T-cell (primary cell): Measurements from ENCODE around the gene NEURL1B. TPM values are rescaled to one million over a fixed set of nuclear protein-coding genes. Genes with fewer than 3 reads are reported as not detected.
"Not testable (repeated sequence)": the region's sequence is repeated elsewhere in the genome, so short reads cannot be mapped to it uniquely, and the experiment has no call there.

Source experiments
- ATAC-seq, 4 experiments: fragments of 200-7000 bp in 3 of 4; fragments of 150-1000 bp in 1 of 4; cut with Tn5 transposase; replicated peaks in 1 of 4; 1 replicate in 3 of 4; 2 replicates in 1 of 4; pipeline ENCODE4 v1.10.0; 2021; ENCODE audit warnings: moderate library complexity in 3 of 4, mild to moderate bottlenecking in 2 of 4, moderate number of reproducible peaks in 1 of 4
- CTCF ChIA-PET, 2 donors: fragments of 300-600 bp; sonication (Branson Sonifier 250); formaldehyde crosslinking; loops; one replicate each; lab custom pipeline; 2022; ENCODE audit warnings: antibody characterized with exemption in 2 of 2; lab: Charles Lee
- POLR2A ChIA-PET, 2 donors: fragments of 300-600 bp; sonication (Branson Sonifier 250); formaldehyde crosslinking; loops; one replicate each; lab custom pipeline; 2022; ENCODE audit warnings: antibody characterized with exemption in 2 of 2; lab: Charles Lee
- DNase-seq, 35 experiments: peaks; one replicate each; pipeline versions ENCODE4 v3.0.0 to v3.0.0-alpha.2; 2013 to 2023
- H3K27ac ChIP-seq: one replicate; pipeline ENCODE4 v1.5.1; 2013; ENCODE audit warnings: low read length
- H3K27me3 ChIP-seq, 2 experiments: replicated peaks in 1 of 2; 1 replicate in 1 of 2; 2 replicates in 1 of 2; pipeline versions ENCODE4 v1.6.1 to v1.7.0; 2013; ENCODE audit warnings: low read length in 1 of 2, mixed read lengths in 1 of 2; ENCODE audit not compliant: control insufficient read depth in 2 of 2, insufficient read depth in 2 of 2; ENCODE audit errors: extremely low read depth in 1 of 2
- H3K36me3 ChIP-seq, 2 donors: 1 replicate in 1 of 2; 2 replicates in 1 of 2; pipeline versions ENCODE4 v1.6.1 to v1.7.0; 2013; ENCODE audit warnings: low read length in 1 of 2; ENCODE audit not compliant: control insufficient read depth in 2 of 2, insufficient read depth in 1 of 2; ENCODE audit errors: extremely low read depth in 1 of 2
- H3K4me1 ChIP-seq, 2 experiments: 1 replicate in 1 of 2; 2 replicates in 1 of 2; pipeline versions ENCODE4 v1.6.1 to v1.7.0; 2013; ENCODE audit warnings: low read length in 2 of 2, mixed read lengths in 1 of 2; ENCODE audit not compliant: insufficient read depth in 2 of 2, control insufficient read depth in 1 of 2; ENCODE audit errors: extremely low read depth in 1 of 2
- H3K4me3 ChIP-seq, 2 donors: 1 replicate in 1 of 2; 2 replicates in 1 of 2; pipeline versions ENCODE4 v1.5.1 to v1.7.0; 2013; ENCODE audit warnings: mild to moderate bottlenecking in 2 of 2, low read length in 1 of 2, moderate library complexity in 1 of 2; ENCODE audit not compliant: control insufficient read depth in 1 of 2; ENCODE audit errors: extremely low read depth in 1 of 2
- H3K9me3 ChIP-seq: 2 replicates; pipeline ENCODE4 v1.7.0; 2013
- H3K27ac Mint-ChIP-seq, 2 donors: one replicate each; pipeline ENCODE4 v1.8.0; 2020 to 2021; ENCODE audit warnings: mild to moderate bottlenecking in 2 of 2, mixed read lengths in 2 of 2
- H3K27me3 Mint-ChIP-seq, 2 donors: one replicate each; pipeline ENCODE4 v1.8.0; 2021 to 2022; ENCODE audit warnings: mixed read lengths in 2 of 2
- H3K36me3 Mint-ChIP-seq: one replicate; pipeline ENCODE4 v1.8.0; 2021; ENCODE audit warnings: mixed read lengths
- H3K4me1 Mint-ChIP-seq, 3 donors: one replicate each; pipeline ENCODE4 v1.8.0; 2020 to 2022; ENCODE audit warnings: mixed read lengths in 3 of 3, mild to moderate bottlenecking in 1 of 3
- H3K4me3 Mint-ChIP-seq, 3 donors: one replicate each; pipeline ENCODE4 v1.8.0; 2020 to 2022; ENCODE audit warnings: mild to moderate bottlenecking in 3 of 3, mixed read lengths in 3 of 3, moderate library complexity in 3 of 3
- H3K9me3 Mint-ChIP-seq, 3 donors: one replicate each; pipeline ENCODE4 v1.8.0; 2020 to 2022; ENCODE audit warnings: mixed read lengths in 3 of 3
- WGBS: methylation state at CpG from one replicate; pipeline ENCODE4 v1.1.5; 2013; ENCODE audit warnings: missing lambda C conversion rate; ENCODE audit not compliant: insufficient coverage; 5-methylcytosine and 5-hydroxymethylcytosine counted together
- total RNA-seq, 35 experiments: library from RNA in 6 of 35; stranded (reverse) in 6 of 35; fragments of 120-200 nt in 1 of 35; gene quantifications; one replicate each; pipeline versions ENCODE4 v1.2.1 to v1.2.4 and lab custom pipeline; 2013 to 2026

NEURL1B gene
- total RNA-seq, 5 donors from 2014 or later (not counting 1 experiment from before 2014, with no cell fraction given) = 0.07 to 0.64 (median 0.20) TPM

DNA sequence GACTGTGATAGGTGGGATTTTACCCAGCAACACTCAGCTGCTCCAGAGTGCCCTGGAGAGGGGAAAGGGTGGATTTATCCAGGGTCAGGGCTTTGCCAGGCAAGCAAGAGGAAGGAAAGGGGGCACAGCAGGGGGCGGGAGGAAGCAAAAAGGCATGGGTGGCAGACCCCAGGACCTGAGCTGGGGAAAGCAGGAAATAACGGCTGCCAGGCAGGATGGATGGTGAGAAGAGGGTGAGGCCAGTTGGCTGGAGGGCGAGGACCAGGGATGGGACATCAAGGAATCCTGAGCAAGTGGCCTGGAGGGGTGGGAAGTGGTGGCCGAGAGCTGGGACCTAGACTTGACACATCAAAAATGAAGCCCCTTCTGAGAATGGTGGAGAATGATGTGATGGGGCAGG lies 65.7 kb downstream of the NEURL1B start:
- Histone ChIP-seq H3K9me3 (no peaks in the 10 kb centered on the region), H3K27me3 (peaks cover 0 to 42% of the 10 kb centered on the region in 2 experiments), H3K4me1 (peaks cover 0 to 6% of the 10 kb centered on the region in 2 experiments), H3K27ac (no peak overlapping the region), H3K36me3 (no peaks in the 10 kb centered on the region), H3K4me3 (no peak overlapping the region)
- Mint-ChIP-seq H3K27ac (no peak overlapping the region), H3K9me3 (no peaks in the 10 kb centered on the region), H3K36me3 (no peaks in the 10 kb centered on the region), H3K4me1 (peaks cover 0 to 6% (median 3%) of the 10 kb centered on the region in 3 donors), H3K4me3 (no peak overlapping the region), H3K27me3 (peaks cover 38 to 51% of the 10 kb centered on the region in 2 donors)
- DNase-seq = no peak
- ATAC-seq = no peak
- 51% methylated on average over 4 of the region's 4 CpGs for WGBS
- POLR2A ChIA-PET = no interaction called here
- CTCF ChIA-PET = interaction anchor here in 1 of 2 donors (1.2 kb wide), 1 partner anchor 226 kb away, joined by 7 read pairs; no protein-coding TSS in a partner anchor

DNA sequence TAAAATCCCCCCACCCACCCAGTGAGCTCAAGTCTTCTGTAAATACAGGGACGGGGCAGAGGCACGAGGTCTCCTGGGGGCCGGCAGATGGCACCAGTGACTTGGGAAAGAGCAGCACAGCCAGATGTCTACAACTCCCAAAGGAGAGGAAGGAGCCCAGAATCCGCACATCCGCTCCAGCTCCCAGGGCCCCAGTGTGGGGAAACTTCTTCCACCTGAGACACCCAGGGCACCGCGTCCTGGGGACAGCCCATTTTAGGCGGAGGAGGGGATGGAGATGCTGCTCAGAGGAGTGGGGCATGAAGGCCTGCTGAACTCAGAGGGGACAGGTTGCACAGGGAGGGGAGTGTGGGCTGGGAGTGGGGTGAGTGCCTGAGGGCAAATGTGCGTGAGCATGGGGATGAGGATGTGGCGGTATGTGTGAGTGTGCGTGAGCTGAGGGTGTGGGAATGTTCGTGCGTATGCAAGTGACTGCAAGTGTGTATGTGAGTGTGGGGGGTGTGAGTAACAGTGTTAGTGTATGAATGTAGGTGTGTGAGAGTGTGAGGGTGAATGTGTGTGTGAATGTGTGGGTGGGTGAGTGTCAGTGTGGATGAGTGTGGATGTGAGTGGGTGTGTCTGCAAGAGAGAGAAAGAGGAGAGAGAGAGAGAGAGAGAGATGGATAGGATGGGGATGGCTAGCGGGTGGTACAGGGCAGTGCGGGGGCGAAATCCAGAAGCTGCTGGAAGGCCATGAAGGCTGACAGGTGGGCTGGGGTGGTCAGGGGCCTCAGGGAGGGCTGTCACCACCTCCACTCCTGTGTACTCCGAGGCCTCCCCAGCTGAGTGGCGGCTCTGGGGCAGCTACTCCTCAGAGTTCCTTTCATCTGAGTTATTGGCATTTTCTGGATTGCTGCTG lies 66.5 kb downstream of the NEURL1B start:
- no peaks in the 10 kb centered on the region for H3K9me3 ChIP-seq
- peaks cover 0 to 4% (median 0%) of the 10 kb centered on the region in 3 donors for H3K4me1 Mint-ChIP-seq
- WGBS = 55% methylated on average over 15 of the region's 18 CpGs
- H3K4me3 ChIP-seq = no peak overlapping the region
- DNase-seq (no peak), ATAC-seq (no peak)
- H3K36me3 Mint-ChIP-seq = no peaks in the 10 kb centered on the region
- no peak overlapping the region for H3K4me3 Mint-ChIP-seq
- H3K27me3 Mint-ChIP-seq = peaks cover 38 to 46% of the 10 kb centered on the region in 2 donors
- ChIA-PET POLR2A (no interaction called here), CTCF (interaction anchor here in 1 of 2 donors (0.6 to 1.5 kb wide), 3 partner anchors 225 to 533 kb away, joined by 4 to 7 read pairs (median 5); no protein-coding TSS in a partner anchor)
- H3K36me3 ChIP-seq = no peaks in the 10 kb centered on the region
- H3K4me1 ChIP-seq = peaks cover 0 to 2% of the 10 kb centered on the region in 2 experiments
- no peak overlapping the region for H3K27ac Mint-ChIP-seq
- no peak overlapping the region for H3K27ac ChIP-seq
- no peaks in the 10 kb centered on the region for H3K9me3 Mint-ChIP-seq
- H3K27me3 ChIP-seq = peaks cover 0 to 43% of the 10 kb centered on the region in 2 experiments

DNA sequence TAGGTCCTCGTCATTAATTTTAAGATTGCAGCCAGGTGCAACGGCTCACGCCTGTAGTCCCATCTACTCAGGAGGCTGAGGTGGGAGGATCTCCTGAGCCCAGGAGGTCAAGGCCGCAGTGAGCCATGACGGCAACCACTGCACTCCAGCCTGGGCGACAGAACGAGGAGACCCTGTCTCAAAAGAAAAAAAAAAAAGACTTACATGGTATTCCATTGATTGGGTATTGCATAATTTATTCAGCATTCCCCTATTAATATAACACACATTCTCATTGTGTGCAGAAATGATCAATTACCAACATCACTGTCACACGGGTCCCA lies 67.1 kb downstream of the NEURL1B start:
- H3K27ac ChIP-seq = no peak overlapping the region
- H3K27ac Mint-ChIP-seq = no peak overlapping the region
- peaks cover 0 to 43% of the 10 kb centered on the region in 2 experiments for H3K27me3 ChIP-seq
- no peaks in the 10 kb centered on the region for H3K36me3 ChIP-seq
- peaks cover 34 to 40% of the 10 kb centered on the region in 2 donors for H3K27me3 Mint-ChIP-seq
- ChIA-PET CTCF (interaction anchor here in 1 of 2 donors (0.6 to 1.5 kb wide), 2 partner anchors 224 to 532 kb away, joined by 4 to 5 read pairs; no protein-coding TSS in a partner anchor), POLR2A (no interaction called here)
- H3K36me3 Mint-ChIP-seq = no peaks in the 10 kb centered on the region
- H3K4me3 Mint-ChIP-seq = no peak overlapping the region
- no peaks in the 10 kb centered on the region for H3K9me3 ChIP-seq
- DNase-seq (no peak), ATAC-seq (no peak)
- no peak overlapping the region for H3K4me3 ChIP-seq
- 75% methylated on average over 3 of the region's 8 CpGs for WGBS
- H3K9me3 Mint-ChIP-seq = no peaks in the 10 kb centered on the region
- peaks cover 0 to 4% (median 0%) of the 10 kb centered on the region in 3 donors for H3K4me1 Mint-ChIP-seq
- H3K4me1 ChIP-seq = peaks cover 0 to 6% of the 10 kb centered on the region in 2 experiments

DNA sequence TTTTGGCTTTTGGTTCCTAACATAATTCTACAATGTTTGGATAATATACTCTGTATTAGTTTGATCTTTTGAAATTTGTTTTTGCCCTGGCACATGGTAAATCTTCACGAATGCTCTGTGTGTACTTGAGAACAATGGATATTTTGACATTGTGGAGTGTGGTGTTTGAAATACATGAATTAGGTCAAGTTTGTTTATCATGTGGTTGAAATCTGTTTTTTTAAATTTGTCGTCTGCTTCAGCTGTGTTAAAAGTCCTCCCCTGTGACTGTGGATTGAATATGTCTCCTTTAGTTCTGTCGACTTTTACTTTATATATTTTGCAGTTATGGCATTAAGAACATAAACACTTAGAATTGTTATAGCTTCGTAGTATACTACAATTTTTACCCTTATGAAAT lies 69.6 kb downstream of the NEURL1B start:
- H3K4me3 Mint-ChIP-seq = no peak overlapping the region
- peaks cover 0 to 18% of the 10 kb centered on the region in 2 experiments for H3K4me1 ChIP-seq
- no peaks in the 10 kb centered on the region for H3K36me3 ChIP-seq
- DNase-seq (no peak), ATAC-seq (no peak)
- H3K4me3 ChIP-seq = no peak overlapping the region
- peaks cover 0 to 4% (median 3%) of the 10 kb centered on the region in 3 donors for H3K4me1 Mint-ChIP-seq
- H3K27me3 ChIP-seq = peaks cover 0 to 47% of the 10 kb centered on the region in 2 experiments
- WGBS = 45% methylated on average over 1 of the region's 4 CpGs
- no peak overlapping the region for H3K27ac Mint-ChIP-seq
- H3K27me3 Mint-ChIP-seq = peaks cover 24 to 25% of the 10 kb centered on the region in 2 donors
- H3K36me3 Mint-ChIP-seq = no peaks in the 10 kb centered on the region
- CTCF ChIA-PET = interaction anchor here (0.6 to 5.5 kb wide), 3 partner anchors 221 to 252 kb away, joined by 7 to 111 read pairs (median 59); no protein-coding TSS in a partner anchor
- H3K27ac ChIP-seq = no peak overlapping the region
- H3K9me3 Mint-ChIP-seq = no peaks in the 10 kb centered on the region
- POLR2A ChIA-PET = no interaction called here
- no peaks in the 10 kb centered on the region for H3K9me3 ChIP-seq

DNA sequence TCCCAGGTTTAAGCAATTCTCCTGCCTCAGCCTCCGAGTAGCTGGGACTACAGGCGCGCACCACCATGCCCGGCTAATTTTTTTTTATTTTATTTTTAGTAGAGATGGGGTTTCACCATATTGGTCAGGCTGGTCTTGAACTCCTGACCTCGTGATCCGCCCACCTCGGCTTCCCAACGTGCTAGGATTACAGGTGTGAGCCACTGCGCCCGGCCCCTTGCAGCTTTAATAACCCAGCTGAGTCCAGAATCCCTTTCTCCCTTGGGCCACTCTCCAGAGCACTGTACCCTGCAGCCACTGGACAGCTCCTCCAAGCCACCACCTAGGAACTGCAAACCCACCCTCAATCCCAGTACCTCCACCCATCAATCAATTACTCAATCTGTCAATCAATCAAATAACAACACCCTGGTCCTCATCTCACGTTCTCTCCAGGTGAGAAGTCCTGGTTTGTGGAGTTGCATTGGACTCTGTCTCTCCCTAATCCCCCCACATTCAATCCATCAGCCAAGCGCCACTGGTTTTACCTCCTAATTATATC lies 70.3 kb downstream of the NEURL1B start:
- H3K9me3 Mint-ChIP-seq, H3K36me3 ChIP-seq, H3K4me3 Mint-ChIP-seq, H3K4me3 ChIP-seq, H3K4me1 Mint-ChIP-seq, ATAC-seq, H3K27ac ChIP-seq, POLR2A ChIA-PET, DNase-seq, H3K9me3 ChIP-seq, H3K36me3 Mint-ChIP-seq: not testable (repeated sequence)
- 78% methylated on average over 5 of the region's 12 CpGs for WGBS
- CTCF ChIA-PET = interaction anchor here (0.7 to 5.5 kb wide), 3 partner anchors 220 to 261 kb away, joined by 3 to 111 read pairs (median 59); no protein-coding TSS in a partner anchor
- peaks cover 0 to 47% of the 10 kb centered on the region in 2 experiments for H3K27me3 ChIP-seq
- Mint-ChIP-seq H3K27me3 (peaks cover 18 to 20% of the 10 kb centered on the region in 2 donors), H3K27ac (peak overlapping the region in 1 of 2 donors; percentile 70)
- H3K4me1 ChIP-seq = peaks cover 0 to 18% of the 10 kb centered on the region in 2 experiments

DNA sequence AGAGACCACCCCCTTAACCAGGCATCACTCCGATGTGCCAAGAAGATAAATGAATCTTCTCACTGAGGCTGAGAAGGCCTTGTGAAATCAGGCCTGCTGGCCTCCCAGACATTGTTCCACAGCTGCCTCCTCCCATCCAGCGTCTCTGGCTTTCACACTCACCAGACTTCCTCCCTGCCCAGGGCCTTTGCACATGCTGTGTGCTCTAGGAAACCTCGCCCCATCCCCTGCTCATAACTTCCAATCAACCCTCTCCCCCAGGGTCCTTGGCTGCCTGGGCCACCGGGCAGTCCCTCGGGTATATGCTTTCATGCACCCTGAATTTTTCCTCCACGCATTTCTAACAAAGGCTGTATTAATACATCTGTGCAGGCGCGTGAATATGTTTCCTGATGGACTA lies 71.5 kb downstream of the NEURL1B start:
- no peaks in the 10 kb centered on the region for H3K9me3 Mint-ChIP-seq
- H3K4me3 Mint-ChIP-seq = no peak overlapping the region
- DNase-seq = no peak
- ChIA-PET POLR2A (no interaction called here), CTCF (interaction anchor here (0.5 to 5.5 kb wide), 4 partner anchors 15 to 219 kb away, joined by 3 to 111 read pairs (median 32); no protein-coding TSS in a partner anchor)
- no peak overlapping the region for H3K4me3 ChIP-seq
- peaks cover 8 to 10% (median 9%) of the 10 kb centered on the region in 3 donors for H3K4me1 Mint-ChIP-seq
- H3K27ac ChIP-seq = no peak overlapping the region
- H3K36me3 ChIP-seq = no peaks in the 10 kb centered on the region
- no peaks in the 10 kb centered on the region for H3K9me3 ChIP-seq
- H3K27ac Mint-ChIP-seq = no peak overlapping the region
- no peak for ATAC-seq
- H3K27me3 ChIP-seq = peaks cover 0 to 45% of the 10 kb centered on the region in 2 experiments
- peaks cover 0 to 29% of the 10 kb centered on the region in 2 experiments for H3K4me1 ChIP-seq
- peaks cover 10 to 13% of the 10 kb centered on the region in 2 donors for H3K27me3 Mint-ChIP-seq
- 65% methylated on average over 8 of the region's 8 CpGs for WGBS
- no peaks in the 10 kb centered on the region for H3K36me3 Mint-ChIP-seq
